Stimulated activated CD4-positive, alpha-beta T cell treated with anti-CD3 and anti-CD28 coated beads, TNF-alpha, amount 100 ng/mL, for 24 hours (primary cell): ENCODE data around the gene TMEM258.
A peak's percentile ranks its signal among the peaks of the same experiment; 100 is the strongest.

Source experiments
- DNase-seq, 3 experiments: peaks; one replicate each; pipeline ENCODE4 v3.0.0-alpha.2; 2020; ENCODE audit warnings: low read depth in 3 of 3

The TMEM258 gene

DNA sequence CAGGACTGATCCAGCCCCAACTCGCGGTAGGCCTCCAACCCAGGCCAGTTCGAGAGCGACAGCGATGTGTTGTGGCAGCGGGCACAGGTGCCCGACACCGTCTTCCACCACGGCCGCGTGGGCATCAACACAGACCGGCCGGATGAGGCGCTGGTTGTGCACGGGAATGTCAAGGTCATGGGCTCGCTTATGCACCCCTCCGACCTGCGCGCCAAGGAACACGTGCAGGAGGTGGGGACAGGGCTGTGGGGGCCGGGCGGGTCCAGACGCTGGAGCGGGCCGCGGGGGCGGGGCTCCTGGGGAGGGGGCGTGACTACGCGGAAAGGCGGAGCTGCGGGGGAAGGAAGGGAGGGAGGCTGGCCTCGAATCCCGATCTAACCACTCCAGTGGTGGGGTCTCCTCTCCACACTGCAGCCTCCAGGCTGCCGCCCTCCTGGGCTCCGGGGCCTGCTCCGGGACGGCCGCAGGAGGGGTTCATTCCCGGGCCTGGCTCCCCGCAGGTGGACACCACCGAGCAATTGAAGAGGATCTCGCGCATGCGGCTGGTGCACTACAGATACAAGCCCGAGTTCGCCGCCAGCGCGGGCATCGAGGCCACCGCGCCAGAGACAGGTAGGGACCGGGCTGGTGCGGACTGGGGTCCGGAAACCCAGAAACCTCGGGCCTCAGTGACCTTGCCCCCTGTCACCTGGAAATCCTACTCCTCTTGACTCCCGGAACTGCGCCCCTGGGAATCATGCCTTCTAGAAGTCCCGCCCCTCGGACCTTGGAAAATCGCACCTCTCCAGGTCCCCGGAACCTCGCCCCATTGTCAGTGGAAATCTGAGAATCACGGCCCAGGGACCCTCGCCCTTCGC, 14.9 kb downstream of the TMEM258 start:
- peak; percentile 22 to 63 (median 42) for DNase-seq

DNA sequence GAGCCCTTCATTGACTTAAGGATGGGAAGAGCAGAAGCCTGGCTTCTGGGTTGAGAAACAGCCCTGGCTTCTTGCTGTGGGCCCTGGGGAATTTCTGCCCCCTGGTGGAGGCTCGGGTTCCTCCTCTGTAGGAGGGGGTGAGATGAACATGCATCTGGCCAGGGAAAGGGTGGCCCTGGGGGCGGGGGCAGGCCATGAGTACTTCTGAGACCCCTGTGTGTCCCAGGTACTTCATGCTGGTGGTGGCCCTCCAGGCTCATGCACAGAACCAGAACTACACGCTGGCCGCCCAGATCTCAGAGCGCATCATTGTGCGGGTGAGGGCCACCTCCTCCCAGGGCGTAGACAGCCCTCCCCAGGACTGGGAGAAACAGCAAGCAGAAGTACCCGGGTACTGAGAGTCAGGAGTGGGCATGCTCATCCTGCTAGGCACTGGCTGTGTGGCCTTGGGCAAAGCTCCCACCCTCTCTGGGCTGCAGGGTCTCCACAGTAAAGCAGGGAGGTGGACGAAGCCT, 15.8 kb downstream of the TMEM258 start:
- DNase-seq: peak in 1 of 3 experiments; percentile 65

DNA sequence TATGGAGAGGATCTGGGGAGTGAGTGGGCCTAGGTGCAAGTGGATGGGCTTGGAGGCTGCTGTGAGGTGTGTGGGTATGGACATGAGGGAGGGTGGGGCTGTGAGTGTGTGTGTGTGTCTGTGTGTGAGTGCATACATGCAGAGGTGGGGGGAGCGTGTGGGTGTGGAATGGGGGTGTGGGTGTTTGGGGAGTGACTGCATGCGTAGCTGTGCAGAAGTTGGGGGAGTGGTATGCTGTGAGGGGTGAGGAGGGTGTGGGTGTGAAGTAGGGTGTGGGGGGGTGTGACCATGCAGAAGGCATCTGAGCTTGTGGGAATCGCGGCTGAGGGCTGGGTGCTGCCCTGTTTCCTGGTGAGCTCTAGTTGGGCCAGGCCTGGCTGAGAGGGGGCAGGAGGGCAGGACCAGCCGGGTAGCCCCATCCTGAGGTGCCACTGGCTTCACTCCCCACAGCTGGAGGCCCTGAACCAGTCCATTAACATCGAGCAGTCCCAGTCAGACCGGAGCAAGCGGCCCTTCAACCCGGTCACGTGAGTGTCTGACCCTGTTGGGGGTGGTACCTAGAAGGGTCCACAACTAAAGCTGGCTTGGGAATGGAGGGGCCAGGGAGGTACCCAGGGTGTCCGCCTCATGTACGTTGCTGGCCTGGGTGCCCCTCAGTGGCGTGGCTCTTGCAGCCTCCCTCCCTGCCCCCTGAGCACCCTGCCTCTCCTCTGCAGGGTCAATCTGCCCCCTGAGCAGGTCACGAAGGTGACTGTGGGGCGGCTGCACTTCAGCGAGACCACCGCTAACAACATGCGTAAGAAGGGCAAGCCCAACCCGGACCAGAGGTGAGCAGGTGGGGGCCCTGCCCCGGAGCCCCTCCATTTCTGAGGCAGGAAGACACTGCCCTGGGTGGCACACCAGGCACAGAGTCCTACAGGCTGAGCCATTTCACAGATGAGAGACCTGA, 16.5 kb downstream of the TMEM258 start:
- no peak for DNase-seq

DNA sequence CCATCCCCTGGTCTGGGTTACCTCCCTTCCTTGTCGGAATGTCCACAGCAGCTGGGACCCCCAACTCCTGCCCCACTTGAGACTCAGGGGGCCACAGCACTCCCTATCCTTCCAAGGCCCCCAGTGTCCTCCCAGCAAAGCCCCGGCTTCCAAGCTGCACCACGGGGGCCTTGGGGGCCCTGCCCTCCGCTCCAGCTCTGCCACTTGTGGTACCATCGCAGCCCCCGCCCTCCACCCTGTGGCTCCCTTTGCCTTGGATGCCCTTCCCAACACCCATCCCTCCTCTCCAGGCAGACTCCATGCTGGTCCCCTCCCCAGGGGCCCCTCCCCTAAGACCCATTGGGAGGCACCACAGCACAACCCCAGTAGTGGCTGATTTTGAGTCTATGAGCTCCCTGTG, 17.3 kb downstream of the TMEM258 start:
- DNase-seq: no peak

DNA sequence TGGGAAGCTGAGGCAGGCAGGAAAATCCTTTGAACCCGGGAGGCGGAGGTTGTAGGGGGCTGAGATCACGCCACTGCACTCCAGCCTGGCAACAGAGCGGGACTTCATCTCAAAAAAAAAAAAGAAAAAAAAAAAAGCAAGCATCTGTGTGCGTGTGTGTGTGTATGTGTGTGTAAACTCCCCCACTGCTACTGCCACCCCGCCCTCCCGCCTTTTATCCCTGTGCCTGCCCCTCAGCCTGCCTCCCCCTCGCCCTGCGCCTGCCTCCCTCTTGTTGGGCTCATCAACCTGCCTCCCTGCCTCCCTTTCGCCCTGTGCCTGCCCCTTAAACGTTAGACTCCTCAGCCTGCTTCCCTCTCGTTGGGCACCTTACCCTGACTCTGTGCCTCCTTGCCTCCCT, 18.0 kb downstream of the TMEM258 start:
- no peak for DNase-seq

DNA sequence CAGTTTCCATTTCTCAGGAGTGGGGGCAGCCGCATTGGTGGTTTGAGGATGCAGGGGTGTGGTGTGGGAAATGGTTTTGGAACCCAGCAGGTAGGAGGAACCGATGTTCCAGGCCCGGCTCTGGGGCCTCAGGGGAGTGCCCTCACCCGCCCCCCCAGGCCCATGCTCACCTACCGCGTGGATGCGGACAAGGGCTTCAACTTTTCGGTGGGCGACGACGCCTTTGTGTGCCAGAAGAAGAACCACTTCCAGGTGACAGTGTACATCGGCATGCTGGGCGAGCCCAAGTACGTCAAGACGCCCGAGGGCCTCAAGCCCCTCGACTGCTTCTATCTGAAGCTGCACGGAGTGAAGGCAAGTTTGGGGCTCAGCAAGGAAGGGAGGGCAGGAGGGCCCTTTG, 18.6 kb downstream of the TMEM258 start:
- DNase-seq: no peak

DNA sequence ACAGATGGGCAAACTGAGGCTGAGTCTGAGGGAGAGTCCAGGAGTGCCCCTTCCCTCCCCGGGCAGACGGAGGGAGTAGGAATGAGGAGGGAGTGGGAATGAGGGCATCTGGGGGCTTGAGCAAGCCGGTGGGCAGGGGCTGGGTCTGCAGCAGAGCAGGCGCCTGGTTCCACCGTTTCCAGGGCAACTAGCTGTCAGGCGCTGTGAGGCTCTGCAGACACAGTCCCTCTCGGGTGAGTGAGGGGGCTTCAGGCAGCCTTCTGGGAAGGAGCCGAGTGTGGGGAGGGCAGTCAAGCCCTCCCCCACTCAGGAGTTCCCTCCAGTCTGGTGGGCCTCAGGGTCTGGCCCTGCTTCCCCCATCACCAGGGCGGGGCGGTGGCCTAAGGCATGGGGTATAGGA, 19.0 kb downstream of the TMEM258 start:
- DNase-seq: no peak

DNA sequence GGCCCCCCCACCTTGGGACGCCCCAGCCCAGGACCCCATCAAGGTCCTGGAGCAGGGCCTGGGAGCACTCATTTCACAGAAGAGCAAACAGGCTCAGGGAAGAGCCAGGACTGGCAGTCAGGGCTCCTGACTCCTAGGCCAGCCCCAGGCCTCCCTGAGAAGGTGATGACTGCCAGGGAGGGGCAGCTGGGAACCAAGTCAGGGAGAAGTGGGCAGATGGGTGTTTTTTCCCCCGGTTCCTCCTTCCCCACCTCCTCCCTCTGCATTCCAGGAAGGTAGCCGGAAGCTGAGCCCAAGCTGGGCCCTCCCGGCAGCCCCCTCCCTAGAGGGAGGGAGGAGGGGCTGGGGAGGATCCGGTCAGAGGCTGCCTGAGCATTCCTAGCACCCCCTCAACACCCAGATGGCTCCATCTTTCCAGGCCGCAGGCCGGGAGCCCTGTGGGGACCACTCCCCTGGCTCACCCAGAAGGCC, 20.4 kb downstream of the TMEM258 start:
- DNase-seq: no peak

DNA sequence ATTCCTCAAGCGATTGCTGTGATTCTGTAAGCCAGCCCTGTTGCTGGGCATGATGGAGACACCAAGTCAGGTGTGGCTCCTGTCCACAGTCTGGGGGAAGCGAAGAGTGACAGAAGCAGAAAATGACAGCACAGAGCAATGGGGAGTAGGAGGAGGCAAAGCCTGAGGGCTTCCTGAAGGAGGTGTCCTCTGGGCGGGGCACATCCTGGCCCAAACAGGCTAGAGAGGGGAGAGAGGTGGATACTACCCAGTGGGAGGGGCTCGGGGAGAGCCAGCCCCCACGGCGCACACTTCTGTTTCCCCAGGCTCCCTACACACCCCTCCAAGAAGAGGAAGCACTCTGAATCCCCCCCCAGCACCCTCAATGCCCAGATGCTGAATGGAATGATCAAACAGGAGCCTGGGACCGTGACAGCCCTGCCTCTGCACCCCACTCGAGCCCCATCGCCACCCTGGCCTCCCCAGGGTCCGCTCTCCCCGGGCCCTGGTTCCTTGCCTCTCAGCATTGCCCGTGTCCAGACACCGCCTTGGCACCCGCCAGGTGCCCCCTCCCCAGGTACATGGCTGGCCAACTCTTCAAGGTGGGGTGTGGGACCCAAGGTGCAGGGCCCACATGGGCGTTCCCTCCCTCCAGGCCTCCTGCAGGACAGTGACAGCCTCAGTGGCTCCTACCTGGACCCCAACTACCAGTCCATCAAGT, 21.1 kb downstream of the TMEM258 start:
- DNase-seq: no peak

DNA sequence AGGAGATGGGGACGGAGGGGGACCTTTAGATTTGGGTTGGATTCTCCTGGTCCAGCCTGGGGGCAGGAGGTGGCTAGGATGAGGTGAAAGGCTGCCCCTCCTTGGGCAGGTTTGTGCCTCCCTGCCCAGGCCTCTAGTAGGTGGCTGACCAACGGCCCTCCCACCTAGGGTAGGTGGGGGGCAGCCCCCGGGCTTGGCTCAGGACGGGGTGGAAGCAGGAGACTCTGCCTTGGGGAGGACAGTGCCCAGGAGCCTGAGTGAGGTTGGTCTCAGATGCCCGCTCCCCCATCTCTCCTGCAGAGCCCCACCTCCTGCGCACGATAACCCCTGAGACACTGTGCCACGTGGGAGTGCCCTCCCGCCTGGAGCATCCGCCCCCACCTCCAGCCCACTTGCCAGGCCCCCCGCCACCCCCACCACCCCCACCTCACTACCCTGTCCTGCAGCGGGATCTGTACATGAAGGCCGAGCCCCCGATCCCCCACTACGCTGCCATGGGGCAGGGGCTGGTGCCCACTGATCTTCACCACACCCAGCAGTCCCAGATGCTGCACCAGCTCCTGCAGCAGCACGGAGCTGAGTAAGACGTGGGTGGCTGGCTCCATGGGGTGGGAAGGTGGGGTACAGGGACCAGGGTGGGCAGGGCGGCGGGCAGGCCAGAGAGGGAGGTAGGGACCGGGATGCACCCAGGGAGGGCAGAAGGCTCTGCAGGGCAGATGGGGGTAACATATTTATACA, 22.3 kb downstream of the TMEM258 start:
- DNase-seq: no peak

DNA sequence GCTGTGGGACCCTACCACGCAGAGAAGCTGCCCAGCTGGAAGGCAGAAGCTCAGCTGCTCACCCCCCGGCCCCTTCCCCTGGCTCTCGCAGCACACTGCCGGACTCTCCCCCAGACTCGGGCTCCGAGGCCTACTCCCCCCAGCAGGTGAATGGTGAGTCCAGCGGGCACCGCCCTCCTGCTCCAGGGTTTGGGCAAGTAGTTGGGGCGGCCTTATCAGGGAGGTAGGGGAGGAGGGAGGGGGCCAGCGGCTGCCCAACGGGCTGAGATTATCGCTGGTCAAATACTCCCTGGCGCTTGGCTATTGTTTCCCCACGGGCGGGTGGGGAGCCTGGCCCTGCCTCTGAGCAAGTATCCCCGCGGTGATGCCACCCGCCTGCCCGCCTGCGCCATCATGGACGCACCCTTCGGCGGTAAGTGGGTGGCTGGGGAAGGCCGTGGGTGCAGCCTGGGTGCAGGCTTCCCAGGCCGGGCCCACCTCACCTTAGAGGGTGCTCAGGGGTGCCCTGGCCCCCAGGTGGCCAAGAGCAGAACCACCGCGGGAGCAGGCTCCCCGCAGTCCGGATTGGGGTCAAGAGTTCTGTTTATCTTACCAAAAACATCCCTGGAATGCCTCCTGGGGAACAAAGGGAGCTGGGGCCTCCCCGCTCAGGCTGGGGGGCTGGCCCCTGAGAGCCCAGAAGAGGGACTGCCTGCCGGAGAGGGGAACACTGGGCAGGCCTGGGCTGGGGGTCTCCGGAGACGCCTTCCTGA, 23.1 kb downstream of the TMEM258 start:
- DNase-seq: no peak

DNA sequence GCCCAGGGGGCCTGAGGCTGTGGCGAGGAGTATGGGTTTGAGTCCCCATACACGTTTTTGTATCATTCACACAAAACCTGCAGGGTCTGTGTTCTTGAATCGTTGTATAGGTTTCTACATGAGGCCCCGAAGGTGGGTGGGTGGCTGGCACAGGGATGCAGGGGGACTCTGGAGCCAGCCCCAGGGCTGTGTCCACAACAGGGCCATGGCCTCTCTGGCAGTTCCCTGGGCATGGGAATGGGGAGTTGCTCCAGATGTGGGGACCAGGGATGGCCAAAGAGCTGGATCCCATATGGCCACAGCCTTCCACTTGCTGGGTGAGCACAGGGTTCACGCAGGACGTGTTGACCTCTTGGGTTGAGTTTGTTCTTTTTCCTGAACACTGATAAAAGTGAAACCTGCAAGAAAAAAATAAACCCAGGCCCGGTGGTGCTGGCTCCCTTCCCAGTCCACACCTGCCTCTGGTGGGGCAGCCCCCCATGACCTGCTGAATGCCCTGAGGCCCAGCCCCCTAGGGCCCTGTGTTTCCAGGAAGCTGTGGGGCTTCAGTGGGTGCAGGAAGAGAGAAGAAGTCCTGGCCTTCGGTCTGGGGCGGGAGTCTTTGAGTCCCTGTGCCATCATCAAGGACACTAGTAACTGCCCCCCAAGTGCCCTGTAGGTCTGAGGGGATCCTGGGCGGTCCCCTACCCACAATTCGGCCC, 23.9 kb downstream of the TMEM258 start:
- DNase-seq: no peak

DNA sequence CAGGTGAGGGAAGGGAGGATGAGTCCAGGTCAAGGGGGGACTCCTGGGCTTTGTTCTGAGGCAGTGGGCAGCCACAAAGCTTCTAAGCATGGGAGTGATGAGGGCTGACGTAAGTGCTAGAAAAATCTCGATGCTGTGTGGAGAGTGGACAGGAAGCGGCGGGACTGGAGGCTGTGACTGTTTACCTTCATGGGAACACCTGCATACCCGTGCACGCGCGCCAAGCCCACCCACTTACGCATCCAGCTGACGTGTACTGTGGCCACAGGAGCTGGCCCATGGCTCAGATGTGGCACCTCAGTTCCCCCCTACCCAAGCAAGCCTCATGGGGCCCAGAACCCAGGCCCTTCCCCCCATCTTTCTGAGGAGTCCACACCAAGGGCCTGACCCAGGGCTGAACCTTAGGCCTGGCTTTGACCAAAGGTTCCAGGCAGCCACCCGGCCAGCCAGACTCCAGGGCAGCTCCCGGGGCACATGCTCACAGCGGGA, 26.0 kb downstream of the TMEM258 start:
- DNase-seq: no peak

DNA sequence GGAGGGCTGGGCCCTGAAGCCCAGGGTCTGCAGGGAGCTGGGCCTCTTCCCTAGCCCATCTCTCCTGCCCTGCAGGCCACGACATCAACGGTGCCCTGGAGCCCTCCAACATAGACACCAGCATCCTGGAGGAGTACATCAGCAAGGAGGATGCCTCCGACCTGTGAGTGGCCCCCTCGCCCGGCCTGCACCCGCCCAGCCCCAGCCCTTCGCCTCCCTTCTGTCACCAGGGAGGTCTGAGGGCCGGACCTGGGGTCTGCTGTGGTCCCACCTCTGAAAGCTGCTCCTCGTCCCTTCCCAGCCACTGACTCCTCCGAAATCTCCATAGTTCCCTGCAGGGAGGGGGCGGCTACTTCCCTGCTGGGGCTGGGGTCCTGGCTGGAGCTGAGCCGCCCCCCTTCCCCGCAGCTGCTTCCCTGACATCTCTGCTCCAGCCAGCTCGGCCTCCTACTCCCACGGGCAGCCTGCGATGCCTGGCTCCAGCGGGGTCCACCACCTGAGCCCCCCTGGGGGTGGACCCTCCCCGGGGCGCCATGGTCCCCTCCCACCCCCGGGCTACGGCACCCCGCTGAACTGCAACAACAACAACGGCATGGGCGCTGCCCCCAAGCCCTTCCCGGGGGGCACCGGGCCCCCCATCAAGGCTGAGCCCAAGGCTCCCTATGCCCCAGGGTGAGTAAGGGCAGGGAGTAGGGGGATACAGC, 26.7 kb downstream of the TMEM258 start:
- no peak for DNase-seq

DNA sequence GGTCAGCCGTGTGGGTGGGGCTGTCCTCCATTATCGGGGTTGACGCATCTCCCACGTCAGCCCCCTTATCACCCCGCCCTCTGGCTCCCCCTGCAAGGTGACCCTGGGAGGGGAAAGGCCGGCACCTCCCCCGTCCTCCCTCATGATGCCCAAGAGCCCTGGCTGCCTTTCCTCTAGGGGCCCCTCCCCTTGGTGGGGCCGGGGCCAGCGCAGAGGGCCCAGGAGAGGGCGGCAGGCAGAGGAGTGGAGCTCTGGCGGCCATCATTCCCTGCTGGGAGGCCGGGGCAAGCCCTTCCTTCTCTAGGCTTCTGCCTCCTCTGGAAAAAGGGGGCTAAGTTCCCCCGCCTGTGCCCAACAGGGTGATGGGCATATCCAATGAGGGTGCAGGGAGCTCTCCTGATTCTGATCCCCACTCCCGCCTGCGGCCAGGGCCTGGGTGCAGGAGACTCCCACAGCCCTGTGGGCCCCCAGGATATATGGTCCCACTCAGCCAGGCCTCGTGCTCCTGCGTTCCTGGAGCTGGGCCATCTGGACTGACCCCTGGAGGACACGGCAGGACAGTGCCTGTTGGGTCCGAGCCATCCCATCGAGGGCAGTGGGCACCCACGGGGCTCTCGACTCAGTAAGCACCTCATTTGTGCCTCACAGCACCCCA, 27.7 kb downstream of the TMEM258 start:
- DNase-seq: no peak

DNA sequence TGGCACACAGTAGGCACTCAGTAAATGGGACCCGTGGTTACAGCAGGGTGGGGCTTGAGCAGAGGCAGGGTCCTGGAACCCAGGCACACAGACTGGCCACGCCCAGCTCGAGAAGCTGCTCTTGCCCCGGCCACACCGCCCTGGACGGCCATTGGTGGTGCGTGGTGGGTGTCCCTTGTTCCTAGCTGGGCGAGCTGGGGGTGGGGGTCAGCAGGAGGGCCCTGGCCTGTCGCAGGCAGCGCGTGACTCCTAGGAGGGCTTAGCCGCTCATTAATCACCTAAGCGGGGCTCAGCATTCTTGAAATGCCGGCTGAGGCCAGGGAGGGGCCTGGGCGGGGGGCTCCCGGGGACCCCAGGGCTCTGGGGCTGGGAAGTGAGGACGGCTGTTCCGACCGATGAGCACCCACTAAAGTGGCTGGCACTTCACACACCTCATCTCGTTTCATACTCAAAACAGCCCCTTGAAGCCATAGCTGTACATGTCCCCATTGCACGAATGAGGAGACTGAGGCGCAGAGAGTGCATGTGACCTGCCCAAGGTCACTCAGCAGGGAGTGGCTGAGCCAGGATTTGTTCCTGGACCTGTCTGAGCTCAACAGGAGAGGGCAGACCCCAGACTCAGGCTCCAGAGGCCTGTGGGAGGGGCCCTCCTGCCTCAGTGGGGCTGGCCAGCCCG, 28.3 kb downstream of the TMEM258 start:
- no peak for DNase-seq

DNA sequence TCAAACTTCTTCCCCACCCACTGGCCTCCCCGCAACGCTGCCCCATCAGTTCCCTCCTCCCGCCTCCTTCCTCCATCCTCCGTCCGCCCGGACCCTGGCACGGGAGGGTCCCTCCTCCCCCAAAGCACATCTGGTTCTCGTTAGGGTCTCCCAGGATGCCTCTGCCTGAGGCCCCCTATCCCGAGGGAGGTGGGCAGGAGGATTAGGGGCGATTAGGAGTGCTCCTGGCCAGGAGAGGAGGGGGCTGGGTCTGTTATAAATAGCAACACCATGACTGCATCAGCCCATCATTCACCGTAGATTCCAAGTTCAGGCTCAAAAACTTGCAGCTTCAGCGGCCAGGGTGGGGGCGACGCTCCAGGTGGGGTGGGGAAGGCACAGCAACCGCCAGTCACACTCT, 29.6 kb downstream of the TMEM258 start:
- DNase-seq: no peak

DNA sequence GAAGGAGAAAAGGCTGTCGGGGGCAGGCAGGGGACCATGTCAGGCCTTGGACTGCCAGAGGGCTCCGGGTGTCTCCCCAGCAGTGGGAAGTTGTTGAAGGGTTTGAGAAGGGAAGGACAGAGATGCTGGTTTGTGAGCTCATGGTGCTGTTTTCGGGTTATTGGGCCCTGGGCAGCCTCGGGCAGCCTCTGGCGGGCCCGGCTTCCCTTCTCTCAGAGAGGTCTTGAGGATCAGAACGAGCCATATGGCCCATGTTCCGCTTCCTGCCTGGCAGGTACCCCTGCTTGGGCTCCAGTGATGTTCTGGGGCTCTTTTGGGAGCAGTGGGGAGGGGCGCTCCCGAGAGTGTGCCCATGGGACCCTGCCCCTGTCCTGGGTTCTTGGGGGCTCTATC, 30.2 kb downstream of the TMEM258 start:
- DNase-seq: no peak
